Measurements from ENCODE around the gene SLC35G4. TPM values are rescaled to one million over a fixed set of nuclear protein-coding genes. Genes with fewer than 3 reads are reported as not detected.
A peak's percentile ranks its signal among the peaks of the same experiment; 100 is the strongest.
"Not testable (repeated sequence)": the region's sequence is repeated elsewhere in the genome, so short reads cannot be mapped to it uniquely, and the experiment has no call there.

The SLC35G4 gene
- total RNA-seq, 8 experiments from 2014 or later, result 0.57 to 0.91 TPM; not detected in 6

DNA sequence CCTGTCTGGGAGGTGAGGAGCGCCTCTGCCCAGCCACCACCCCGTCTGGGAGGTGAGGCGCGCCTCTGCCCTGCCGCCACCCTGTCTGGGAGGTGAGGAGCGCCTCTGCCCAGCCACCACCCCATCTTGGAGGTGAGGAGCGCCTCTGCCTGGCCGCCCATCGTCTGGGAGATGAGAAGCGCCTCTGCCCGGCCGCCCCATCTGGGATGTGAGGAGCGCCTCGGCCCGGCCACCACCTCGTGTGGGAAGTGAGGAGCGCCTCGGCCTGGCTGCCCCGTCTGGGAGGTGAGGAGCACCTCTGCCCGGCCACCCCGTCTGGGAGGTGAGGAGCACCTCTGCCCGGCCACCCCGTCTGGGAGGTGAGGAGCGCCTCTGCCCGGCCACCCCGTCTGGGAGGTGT is 38.4 kb downstream of the SLC35G4 start:
- no CpG with 5 or more reads among the region's 26 CpGs for WGBS, 10 experiments
- ATAC-seq (replicated peaks in 6 of 8); H3K4me3 ChIP-seq; H3K27ac ChIP-seq; in situ Hi-C loops (cut with MboI; ENCODE audit: low pct_unique_long_range_greater_than_20kb in 2 of 9, low sequenced_read_pairs in 9 of 9, unreplicated experiment in 9 of 9); H3K4me1 ChIP-seq (replicated peaks in 1 of 2): not testable (repeated sequence)

DNA sequence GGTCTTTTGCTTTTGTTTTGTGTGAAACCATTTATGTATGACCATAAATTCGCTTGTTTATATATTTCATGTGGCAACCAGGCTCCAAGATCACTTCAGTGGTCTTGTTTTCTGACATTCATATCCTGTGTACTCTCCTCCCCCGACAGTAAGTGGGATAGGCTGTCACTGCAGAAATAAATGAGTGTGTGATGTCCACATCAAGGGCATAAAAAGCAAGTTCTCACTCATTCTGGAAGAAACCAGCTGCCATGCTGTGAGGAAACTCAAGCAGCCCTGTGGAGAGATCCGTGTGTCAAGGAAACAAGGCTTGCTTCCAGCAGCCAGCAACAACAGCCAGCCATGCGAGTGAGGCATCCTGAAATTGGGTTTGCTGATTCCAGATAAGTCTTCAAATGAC is 40.4 kb downstream of the SLC35G4 start:
- no peak for ATAC-seq (replicated peaks in 6 of 8)
- Histone ChIP-seq H3K4me1 (replicated peaks in 1 of 2) (no peaks in the 10 kb centered on the region), H3K27ac (no peak overlapping the region), H3K4me3 (no peak overlapping the region)
- 3 to 88% (median 58%) methylated on average over 1 to 4 of the region's 4 CpGs for WGBS, 10 experiments
- in situ Hi-C loops (cut with MboI; ENCODE audit: low pct_unique_long_range_greater_than_20kb in 2 of 9, low sequenced_read_pairs in 9 of 9, unreplicated experiment in 9 of 9), result loop anchor here in 2 of 9 experiments (25.0 kb wide), 1 partner anchor 387 kb away; no protein-coding TSS in a partner anchor

DNA sequence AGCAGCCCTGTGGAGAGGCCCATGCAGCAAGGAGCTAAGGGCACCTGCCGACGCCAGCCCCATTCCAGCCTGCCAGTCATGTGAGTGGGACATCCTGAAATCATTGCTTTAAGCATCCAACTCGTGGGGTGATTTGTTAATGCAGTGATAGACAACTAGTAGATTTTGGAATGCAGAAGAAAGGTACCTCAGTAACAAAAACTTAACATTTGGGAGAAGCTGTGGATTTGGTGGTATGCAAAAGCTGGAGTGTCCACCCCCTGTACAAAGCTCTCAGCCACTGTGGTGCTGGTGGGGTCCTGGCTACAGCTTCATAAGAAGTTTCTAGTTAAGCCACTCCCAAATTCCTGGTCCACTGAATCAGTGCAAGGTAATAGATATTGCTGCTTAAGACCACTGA is 42.5 kb downstream of the SLC35G4 start:
- Histone ChIP-seq H3K27ac (no peak overlapping the region), H3K4me1 (replicated peaks in 1 of 2) (no peaks in the 10 kb centered on the region), H3K4me3 (no peak overlapping the region)
- in situ Hi-C loops (cut with MboI; ENCODE audit: low pct_unique_long_range_greater_than_20kb in 2 of 9, low sequenced_read_pairs in 9 of 9, unreplicated experiment in 9 of 9), result loop anchor here in 2 of 9 experiments (25.0 kb wide), 1 partner anchor 385 kb away; no protein-coding TSS in a partner anchor
- 20 to 100% (median 60%) methylated on average over 1 to 3 of the region's 3 CpGs; no CpG with 5 or more reads in 4 of the 10 experiments for WGBS, 10 experiments
- no peak for ATAC-seq (replicated peaks in 6 of 8)

DNA sequence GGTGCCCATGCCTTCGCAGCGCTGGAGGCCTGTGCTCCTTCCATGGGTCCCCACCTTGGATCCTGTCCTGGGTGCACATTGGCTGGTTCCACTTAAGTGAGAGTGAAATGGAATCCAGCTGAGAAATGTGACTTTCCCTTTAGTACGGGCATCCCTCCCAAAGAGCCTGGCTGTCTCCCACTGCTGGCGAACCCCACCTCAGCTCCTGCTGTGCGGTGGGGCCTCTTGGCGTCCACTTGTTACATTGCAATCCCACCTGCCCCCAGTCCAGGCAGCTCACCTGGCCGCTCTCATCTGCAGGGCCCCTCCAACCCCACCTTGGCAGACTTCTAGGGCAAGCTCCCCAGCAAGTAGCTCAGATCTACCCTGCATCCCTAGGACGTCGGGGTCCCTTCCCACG is 44.1 kb downstream of the SLC35G4 start:
- WGBS, 10 experiments, result 6 to 100% (median 88%) methylated on average over 1 to 7 of the region's 10 CpGs; no CpG with 5 or more reads in 1 of the 10 experiments
- no peak overlapping the region for H3K27ac ChIP-seq
- ATAC-seq (replicated peaks in 6 of 8), result no peak
- in situ Hi-C loops (cut with MboI; ENCODE audit: low pct_unique_long_range_greater_than_20kb in 2 of 9, low sequenced_read_pairs in 9 of 9, unreplicated experiment in 9 of 9), result loop anchor here in 2 of 9 experiments (25.0 kb wide), 1 partner anchor 384 kb away; no protein-coding TSS in a partner anchor
- no peaks in the 10 kb centered on the region for H3K4me1 ChIP-seq (replicated peaks in 1 of 2)
- no peak overlapping the region for H3K4me3 ChIP-seq

DNA sequence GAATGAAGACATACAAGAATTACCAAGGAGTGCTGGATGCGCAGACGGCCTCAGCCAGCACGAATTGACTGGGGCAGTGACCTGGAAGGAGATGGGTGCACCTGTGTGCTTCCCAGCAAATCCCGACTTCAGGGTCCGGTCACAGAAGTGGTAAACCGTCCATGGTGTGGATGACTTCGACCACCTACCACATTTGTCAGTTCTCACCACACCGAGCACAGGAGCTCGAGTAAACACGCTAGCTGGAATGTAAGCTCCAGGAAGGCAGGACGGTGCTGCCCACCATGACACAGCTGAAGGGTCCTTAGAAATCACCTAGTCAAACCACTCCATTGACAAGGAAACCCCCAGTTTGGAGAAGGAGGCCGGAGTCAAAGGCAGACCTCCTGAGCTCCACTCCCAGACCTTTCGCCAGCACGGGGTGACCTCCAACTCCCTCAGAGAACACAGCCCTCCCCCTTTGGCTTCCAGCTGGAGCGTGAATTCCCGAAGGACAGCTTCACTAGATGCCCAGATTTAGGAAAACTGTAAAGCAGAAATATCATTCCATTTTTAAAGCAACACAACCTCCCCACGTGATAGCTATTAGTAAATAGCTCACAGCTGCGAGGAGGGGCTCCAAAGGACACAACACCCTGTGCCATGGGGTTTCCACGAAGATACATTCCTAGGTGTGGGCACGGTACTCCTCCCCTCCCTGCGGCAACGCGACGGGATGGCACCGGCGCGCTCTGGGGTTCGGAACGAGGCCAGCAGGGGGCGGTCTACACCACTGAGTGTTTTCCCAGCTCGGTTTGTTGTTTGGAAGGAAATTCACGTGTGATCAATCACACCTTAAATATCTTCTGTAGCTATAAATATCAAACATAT is 45.6 kb downstream of the SLC35G4 start:
- no peaks in the 10 kb centered on the region for H3K4me1 ChIP-seq (replicated peaks in 1 of 2)
- 3 to 90% (median 28%) methylated on average over 2 to 29 of the region's 32 CpGs; no CpG with 5 or more reads in 2 of the 10 experiments for WGBS, 10 experiments
- ATAC-seq (replicated peaks in 6 of 8), result peak; percentile 38 to 94 (median 70)
- in situ Hi-C loops (cut with MboI; ENCODE audit: low pct_unique_long_range_greater_than_20kb in 2 of 9, low sequenced_read_pairs in 9 of 9, unreplicated experiment in 9 of 9), result loop anchor here in 2 of 9 experiments (25.0 kb wide), 1 partner anchor 382 kb away; no protein-coding TSS in a partner anchor
- no peak overlapping the region for H3K27ac ChIP-seq
- H3K4me3 ChIP-seq, result no peak overlapping the region

DNA sequence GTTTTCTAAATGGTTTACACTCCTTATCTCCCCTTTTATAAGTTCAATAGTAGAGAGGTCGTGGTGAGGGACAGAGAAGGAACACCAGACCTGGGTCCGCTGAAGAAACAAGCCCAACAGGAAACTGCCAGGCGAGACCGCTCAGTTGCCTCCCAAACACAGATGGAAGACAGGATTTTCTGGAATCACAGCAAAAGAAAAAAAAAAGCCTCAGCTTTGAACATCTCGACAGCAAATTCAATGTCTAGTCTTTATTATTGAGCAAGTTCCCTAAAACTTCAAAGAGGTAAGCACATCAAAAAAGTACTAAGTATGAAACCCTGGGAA is 46.2 kb downstream of the SLC35G4 start:
- H3K27ac ChIP-seq, result no peak overlapping the region

DNA sequence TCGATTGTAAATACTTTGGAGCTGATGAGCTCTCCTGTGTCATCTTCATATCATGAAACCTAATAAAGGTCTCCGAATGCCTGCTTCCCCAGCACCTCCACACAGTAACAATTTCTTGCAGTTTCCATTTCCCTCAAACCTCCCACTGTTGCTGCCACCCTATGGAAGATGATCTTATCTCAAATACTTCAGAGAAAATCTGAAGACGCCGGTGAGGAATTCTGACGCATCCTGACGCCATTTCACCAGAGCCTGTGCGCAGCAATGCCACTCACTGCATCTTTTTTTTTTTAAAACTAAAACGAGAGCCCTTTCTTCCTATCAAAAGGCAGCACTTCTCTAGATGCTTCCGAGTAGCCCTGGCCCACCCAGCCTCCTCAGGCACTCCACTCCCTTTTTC is 47.8 kb downstream of the SLC35G4 start:
- no peak for ATAC-seq (replicated peaks in 6 of 8)
- H3K4me3 ChIP-seq, result no peak overlapping the region
- 33 to 100% (median 85%) methylated on average over 2 to 9 of the region's 9 CpGs; no CpG with 5 or more reads in 1 of the 10 experiments for WGBS, 10 experiments
- no peaks in the 10 kb centered on the region for H3K4me1 ChIP-seq (replicated peaks in 1 of 2)
- H3K27ac ChIP-seq, result no peak overlapping the region
- in situ Hi-C loops (cut with MboI; ENCODE audit: low pct_unique_long_range_greater_than_20kb in 2 of 9, low sequenced_read_pairs in 9 of 9, unreplicated experiment in 9 of 9), result loop anchor here in 2 of 9 experiments (25.0 kb wide), 1 partner anchor 380 kb away; no protein-coding TSS in a partner anchor

More for the DNA sequence above, 46.2 kb downstream of the SLC35G4 start:
- in situ Hi-C loops (cut with MboI; ENCODE audit: low pct_unique_long_range_greater_than_20kb in 2 of 9, low sequenced_read_pairs in 9 of 9, unreplicated experiment in 9 of 9), result loop anchor here in 2 of 9 experiments (25.0 kb wide), 1 partner anchor 382 kb away; no protein-coding TSS in a partner anchor
- Histone ChIP-seq H3K4me3 (no peak overlapping the region), H3K4me1 (replicated peaks in 1 of 2) (no peaks in the 10 kb centered on the region)
- WGBS, 10 experiments, result 7 to 66% (median 48%) methylated on average over 2 to 5 of the region's 5 CpGs; no CpG with 5 or more reads in 3 of the 10 experiments
- ATAC-seq (replicated peaks in 6 of 8), result peak in 4 of 8 experiments; percentile 17 to 43 (median 31)

DNA sequence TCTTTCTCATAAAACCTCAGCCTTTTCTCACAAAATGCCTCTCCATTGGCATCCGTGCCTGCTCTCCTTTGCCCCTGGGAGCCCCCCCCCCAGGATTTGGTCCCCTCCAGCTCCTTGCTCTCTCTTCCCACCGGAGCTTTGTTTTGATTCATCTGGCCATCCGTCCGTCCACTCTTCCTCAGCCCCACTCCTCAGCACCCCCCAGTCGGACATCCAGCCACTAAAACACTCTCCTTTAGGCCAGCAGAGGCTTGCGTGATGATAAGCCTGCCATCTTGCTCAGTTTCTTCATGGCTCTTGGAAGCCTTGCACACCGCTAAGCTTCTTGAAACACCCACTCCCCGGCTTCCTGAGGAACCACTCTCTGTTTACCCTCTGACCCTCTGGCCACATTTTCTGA is 48.2 kb downstream of the SLC35G4 start:
- Histone ChIP-seq H3K27ac (no peak overlapping the region), H3K4me3 (no peak overlapping the region), H3K4me1 (replicated peaks in 1 of 2) (no peaks in the 10 kb centered on the region)
- in situ Hi-C loops (cut with MboI; ENCODE audit: low pct_unique_long_range_greater_than_20kb in 2 of 9, low sequenced_read_pairs in 9 of 9, unreplicated experiment in 9 of 9), result loop anchor here in 2 of 9 experiments (25.0 kb wide), 1 partner anchor 380 kb away; no protein-coding TSS in a partner anchor
- ATAC-seq (replicated peaks in 6 of 8), result no peak
- WGBS, 10 experiments, result 87 to 100% (median 90%) methylated on average over 1 to 4 of the region's 8 CpGs; no CpG with 5 or more reads in 6 of the 10 experiments

DNA sequence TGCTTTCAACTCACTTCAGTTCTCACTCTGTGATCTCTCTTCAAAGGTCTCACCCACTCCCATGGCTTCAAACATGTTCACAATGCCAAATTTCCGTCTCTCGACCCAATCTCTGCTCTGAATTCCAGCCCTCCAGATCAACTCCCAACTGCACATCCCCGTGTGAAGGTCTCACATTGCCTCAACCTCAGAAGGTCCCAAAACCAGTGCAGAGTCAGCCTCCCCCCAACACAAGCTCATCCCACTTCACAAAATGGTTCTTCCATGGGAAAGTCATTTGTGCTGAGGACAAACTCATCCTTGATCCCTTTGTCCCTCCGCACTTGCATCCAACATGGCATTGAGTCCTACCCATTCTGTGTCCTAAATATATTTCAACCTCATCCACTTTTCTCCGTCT is 48.6 kb downstream of the SLC35G4 start:
- in situ Hi-C loops (cut with MboI; ENCODE audit: low pct_unique_long_range_greater_than_20kb in 2 of 9, low sequenced_read_pairs in 9 of 9, unreplicated experiment in 9 of 9), result loop anchor here in 2 of 9 experiments (25.0 kb wide), 1 partner anchor 379 kb away; no protein-coding TSS in a partner anchor
- H3K4me1 ChIP-seq (replicated peaks in 1 of 2), result no peaks in the 10 kb centered on the region
- no peak overlapping the region for H3K4me3 ChIP-seq
- no peak overlapping the region for H3K27ac ChIP-seq
- WGBS, 10 experiments, result 17 to 100% (median 80%) methylated on average over 1 to 5 of the region's 5 CpGs
- ATAC-seq (replicated peaks in 6 of 8), result no peak

DNA sequence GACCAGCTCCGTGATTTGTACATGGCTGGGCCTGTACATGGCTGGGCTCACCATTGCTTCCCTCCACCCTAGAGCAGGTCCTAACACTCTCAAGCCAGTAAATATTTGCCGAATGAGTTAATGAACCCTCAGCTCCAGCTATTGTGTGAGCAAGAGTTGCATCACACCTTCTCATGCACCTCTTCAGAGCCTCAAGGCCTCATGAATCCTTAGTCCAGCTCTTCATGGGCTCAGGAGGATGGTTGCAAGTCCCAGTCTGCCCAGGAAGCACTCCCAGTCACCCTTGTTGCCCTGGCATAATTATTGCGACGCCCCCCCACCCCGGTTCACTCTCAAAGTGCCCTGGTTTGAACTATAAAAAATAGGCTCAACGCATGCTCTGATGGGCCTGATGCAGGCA is 49.6 kb downstream of the SLC35G4 start:
- no peak for ATAC-seq (replicated peaks in 6 of 8)
- 0 to 89% (median 55%) methylated on average over 1 to 4 of the region's 6 CpGs; no CpG with 5 or more reads in 2 of the 10 experiments for WGBS, 10 experiments
- in situ Hi-C loops (cut with MboI; ENCODE audit: low pct_unique_long_range_greater_than_20kb in 2 of 9, low sequenced_read_pairs in 9 of 9, unreplicated experiment in 9 of 9), result loop anchor here in 2 of 9 experiments (25.0 kb wide), 1 partner anchor 378 kb away; no protein-coding TSS in a partner anchor

More for the DNA sequence above, 49.6 kb downstream of the SLC35G4 start:
- no peaks in the 10 kb centered on the region for H3K4me1 ChIP-seq (replicated peaks in 1 of 2)
- H3K27ac ChIP-seq, result no peak overlapping the region
- no peak overlapping the region for H3K4me3 ChIP-seq

Other genes with a start within 250 kb of the SLC35G4 start
- gene GNAL, start 79.7 kb downstream of the SLC35G4 start, total RNA-seq, result 10 to 100 TPM in 4 of 8 experiments, 1 to 10 TPM in 3, under 1 TPM in 1; 0.85 to 31.0 (median 11.1) TPM
- 10 to 100 TPM; 27.6 to 57.4 (median 39.1) TPM for gene CHMP1B, start 241.8 kb downstream of the SLC35G4 start, total RNA-seq